SK-N-SH (cell line): ENCODE data around the gene SERPINA1. TPM values are rescaled to one million over a fixed set of nuclear protein-coding genes. Genes with fewer than 3 reads are reported as not detected.

Experiments
- CTCF ChIA-PET: fragments of 300-600, 350-600 bp; formaldehyde crosslinking; extraction: SDS; loops from one replicate; lab custom pipeline; 2021; lab: Yijun Ruan, JAX
- POLR2A ChIA-PET: fragments of 350-600 bp; sonication (Branson Sonifier 250); formaldehyde crosslinking; extraction: SDS; loops from one replicate; lab custom pipeline; 2020; ENCODE audit warnings: antibody characterized with exemption, inconsistent platforms; lab: Yijun Ruan, JAX
- DNase-seq: peaks from one replicate; pipeline ENCODE4 v3.0.0; 2012
- H2AFZ ChIP-seq: fragments of 200-600 bp; sonication (generic); 2 replicates; pipeline ENCODE4 v1.8.1; 2016; ENCODE audit warnings: antibody characterized with exemption, mild to moderate bottlenecking, low read depth
- H3F3A ChIP-seq: fragments of 200-600 bp; sonication (generic); replicated peaks from 2 replicates; pipeline ENCODE3; 2016; ENCODE audit warnings: antibody characterized with exemption, mild to moderate bottlenecking; ENCODE audit not compliant: insufficient read depth
- H3K27ac ChIP-seq, 2 experiments: fragments of 200-500 bp in 1 of 2; fragments of 200-600 bp in 1 of 2; sonication (Bioruptor generic) in 1 of 2; sonication (generic), shearing (Covaris generic) in 1 of 2; 2 replicates each; pipeline versions ENCODE4 v1.5.1 to v1.6.1; 2014 to 2016; ENCODE audit warnings: low read depth in 2 of 2, inconsistent platforms in 1 of 2, low read length in 1 of 2, mild to moderate bottlenecking in 1 of 2, mixed read lengths in 1 of 2
- H3K27me3 ChIP-seq: fragments of 200-600 bp; sonication (generic), shearing (Covaris generic); 2 replicates; pipeline ENCODE4 v1.6.1; 2016; ENCODE audit warnings: mixed run types; ENCODE audit not compliant: insufficient read depth
- H3K36me3 ChIP-seq, 2 experiments: fragments of 200-500 bp in 1 of 2; fragments of 200-600 bp in 1 of 2; sonication (Bioruptor generic) in 1 of 2; sonication (generic) in 1 of 2; replicated peaks in 1 of 2; 2 replicates each; pipeline versions ENCODE3 to v1.5.1; 2014 to 2016; ENCODE audit warnings: low read length in 1 of 2, mild to moderate bottlenecking in 1 of 2; ENCODE audit not compliant: insufficient read depth in 2 of 2, control insufficient read depth in 1 of 2
- H3K4me1 ChIP-seq, 2 experiments: fragments of 200-500 bp in 1 of 2; fragments of 200-600 bp in 1 of 2; sonication (Bioruptor generic) in 1 of 2; sonication (generic), shearing (Covaris generic) in 1 of 2; 2 replicates each; pipeline versions ENCODE4 v1.5.1 to v1.6.1; 2014 to 2016; ENCODE audit warnings: low read depth in 1 of 2, low read length in 1 of 2, mixed run types in 1 of 2; ENCODE audit not compliant: insufficient read depth in 2 of 2, control insufficient read depth in 1 of 2
- H3K4me2 ChIP-seq: fragments of 200-600 bp; sonication (generic), shearing (Covaris generic); 2 replicates; pipeline ENCODE4 v1.6.1; 2017; ENCODE audit warnings: mixed run types
- H3K4me3 ChIP-seq, 2 experiments: fragments of 200-500 bp in 1 of 2; fragments of 200-600 bp in 1 of 2; sonication (Bioruptor generic) in 1 of 2; sonication (generic), shearing (Covaris generic) in 1 of 2; 2 replicates each; pipeline versions ENCODE4 v1.5.1 to v1.8.1; 2014 to 2016; ENCODE audit warnings: low read depth in 2 of 2, inconsistent platforms in 1 of 2, low read length in 1 of 2, mild to moderate bottlenecking in 1 of 2, mixed read lengths in 1 of 2, moderate library complexity in 1 of 2
- H3K79me2 ChIP-seq: fragments of 200-600 bp; sonication (generic); 2 replicates; pipeline ENCODE4 v1.8.1; 2017; ENCODE audit warnings: mild to moderate bottlenecking; ENCODE audit not compliant: insufficient read depth
- H3K9ac ChIP-seq: fragments of 200-600 bp; sonication (generic); 2 replicates; pipeline ENCODE4 v1.6.1; 2017; ENCODE audit warnings: mixed run types
- H3K9me2 ChIP-seq: fragments of 200-600 bp; sonication (generic); 2 replicates; pipeline ENCODE4 v1.6.1; 2017; ENCODE audit warnings: mixed run types
- H3K9me3 ChIP-seq: fragments of 200-600 bp; sonication (generic); 2 replicates; pipeline ENCODE4 v1.6.1; 2017; ENCODE audit warnings: mixed run types, mild to moderate bottlenecking, moderate library complexity
- H4K20me1 ChIP-seq: fragments of 200-600 bp; sonication (generic); 2 replicates; pipeline ENCODE4 v1.6.1; 2017; ENCODE audit warnings: mild to moderate bottlenecking, mixed run types; ENCODE audit not compliant: insufficient read depth
- ELF1 ChIP-seq: IDR thresholded peaks from 2 replicates; pipeline ENCODE4 v1.4.0; 2012
- EP300 ChIP-seq, 2 experiments: IDR thresholded peaks; 2 replicates each; pipeline versions ENCODE4 v1.4.0 to v1.6.1; 2012; ENCODE audit warnings: borderline replicate concordance in 1 of 2, low read depth in 1 of 2, low read length in 1 of 2
- FOXM1 ChIP-seq: IDR thresholded peaks from 2 replicates; pipeline ENCODE4 v1.4.0; 2012; ENCODE audit warnings: low read depth, mild to moderate bottlenecking
- JUND ChIP-seq: IDR thresholded peaks from 2 replicates; pipeline ENCODE4 v1.4.0; 2012
- NFIC ChIP-seq: IDR thresholded peaks from 2 replicates; pipeline ENCODE4 v1.4.0; 2012; ENCODE audit warnings: borderline replicate concordance
- TAF1 ChIP-seq: IDR thresholded peaks from 2 replicates; pipeline ENCODE4 v1.6.1; 2012; ENCODE audit warnings: low read depth, mild to moderate bottlenecking, low read length, moderate library complexity, borderline replicate concordance
- TCF12 ChIP-seq: IDR thresholded peaks from 2 replicates; pipeline ENCODE4 v1.4.0; 2012
- TEAD4 ChIP-seq: IDR thresholded peaks from 2 replicates; pipeline ENCODE4 v1.4.0; 2012; ENCODE audit warnings: mild to moderate bottlenecking, borderline replicate concordance; ENCODE audit not compliant: insufficient read depth
- YY1 ChIP-seq: IDR thresholded peaks from 2 replicates; pipeline ENCODE4 v1.4.0; 2012; ENCODE audit warnings: low read depth, mild to moderate bottlenecking
- WGBS: methylation state at CpG from one replicate; pipeline ENCODE4 v1.1.6; 2017; ENCODE audit warnings: low lambda C conversion rate; 5-methylcytosine and 5-hydroxymethylcytosine counted together
- polyA plus RNA-seq, 3 experiments: library from polyadenylated mRNA; depleted of rRNA; stranded (reverse); fragments of >200 nt; gene quantifications; 2 replicates each; pipeline ENCODE4 v1.2.3, GENCODE V29; 2012
- TF ChIP-seq, protein P1 (sequence below): IDR thresholded peaks from 2 replicates; pipeline ENCODE4 v1.4.0; 2012; ENCODE audit warnings: low read depth, borderline replicate concordance
- TF ChIP-seq, protein P2 (sequence below): IDR thresholded peaks from 2 replicates; pipeline ENCODE4 v1.4.0; 2012; ENCODE audit warnings: low read depth, borderline replicate concordance

SERPINA1 gene
- polyA plus RNA-seq, 1 of the 3 experiments (the other 2 are of a cell fraction): 11.3 TPM

DNA sequence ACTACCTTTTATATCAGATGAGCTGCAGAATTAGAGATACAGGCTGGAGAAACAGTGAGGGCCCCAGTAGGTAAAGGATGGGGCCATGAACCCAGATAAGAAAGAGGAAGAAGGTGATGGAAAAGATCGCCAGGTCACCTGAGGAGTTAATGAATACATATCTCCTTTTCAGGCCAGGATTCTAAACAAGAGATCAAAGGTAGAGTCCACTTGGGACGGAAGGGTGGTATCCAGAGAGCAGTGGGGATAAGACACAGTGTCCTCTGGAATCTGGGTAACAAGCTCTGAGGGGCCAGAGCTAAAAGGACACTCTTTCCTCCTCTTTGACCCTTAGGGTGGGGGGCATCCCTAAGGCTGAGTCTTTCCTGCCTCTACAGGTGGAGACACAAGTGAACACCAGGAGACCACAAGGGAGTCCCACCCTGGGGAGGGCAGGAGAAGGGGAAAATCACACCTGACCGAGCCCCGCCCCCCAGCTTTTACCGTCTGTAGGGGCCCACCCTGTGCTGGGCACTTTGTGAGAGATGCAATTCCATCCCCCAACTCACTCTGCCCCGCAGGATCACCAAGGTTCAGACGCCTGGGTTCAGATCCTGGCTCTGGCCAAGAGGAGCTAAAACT lies 27.3 kb downstream of the SERPINA1 start:
- no peak overlapping the region for H2AFZ ChIP-seq
- no peak for DNase-seq
- POLR2A ChIA-PET: no interaction called here
- no peaks in the 10 kb centered on the region for H3K9me3 ChIP-seq
- no peak overlapping the region for H3K9ac ChIP-seq
- no peaks in the 10 kb centered on the region for H4K20me1 ChIP-seq
- 72% methylated on average over 5 of the region's 7 CpGs for WGBS
- no peaks in the 10 kb centered on the region for H3K79me2 ChIP-seq
- no peak overlapping the region for H3K27ac ChIP-seq
- no peaks in the 10 kb centered on the region for H3K27me3 ChIP-seq
- H3K4me2 ChIP-seq: no peak overlapping the region
- H3K4me3 ChIP-seq: no peak overlapping the region
- TF ChIP-seq, protein P1, sequence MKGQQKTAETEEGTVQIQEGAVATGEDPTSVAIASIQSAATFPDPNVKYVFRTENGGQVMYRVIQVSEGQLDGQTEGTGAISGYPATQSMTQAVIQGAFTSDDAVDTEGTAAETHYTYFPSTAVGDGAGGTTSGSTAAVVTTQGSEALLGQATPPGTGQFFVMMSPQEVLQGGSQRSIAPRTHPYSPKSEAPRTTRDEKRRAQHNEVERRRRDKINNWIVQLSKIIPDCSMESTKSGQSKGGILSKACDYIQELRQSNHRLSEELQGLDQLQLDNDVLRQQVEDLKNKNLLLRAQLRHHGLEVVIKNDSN: no peak
- TF ChIP-seq EP300 (IDR thresholded peaks at IDR 0.05; ENCODE audit: borderline replicate concordance in 1 of 2, low read depth in 1 of 2, low read length in 1 of 2): no peak
- TF ChIP-seq JUND: no peak
- no peak for TF ChIP-seq ELF1
- TF ChIP-seq, protein P2, sequence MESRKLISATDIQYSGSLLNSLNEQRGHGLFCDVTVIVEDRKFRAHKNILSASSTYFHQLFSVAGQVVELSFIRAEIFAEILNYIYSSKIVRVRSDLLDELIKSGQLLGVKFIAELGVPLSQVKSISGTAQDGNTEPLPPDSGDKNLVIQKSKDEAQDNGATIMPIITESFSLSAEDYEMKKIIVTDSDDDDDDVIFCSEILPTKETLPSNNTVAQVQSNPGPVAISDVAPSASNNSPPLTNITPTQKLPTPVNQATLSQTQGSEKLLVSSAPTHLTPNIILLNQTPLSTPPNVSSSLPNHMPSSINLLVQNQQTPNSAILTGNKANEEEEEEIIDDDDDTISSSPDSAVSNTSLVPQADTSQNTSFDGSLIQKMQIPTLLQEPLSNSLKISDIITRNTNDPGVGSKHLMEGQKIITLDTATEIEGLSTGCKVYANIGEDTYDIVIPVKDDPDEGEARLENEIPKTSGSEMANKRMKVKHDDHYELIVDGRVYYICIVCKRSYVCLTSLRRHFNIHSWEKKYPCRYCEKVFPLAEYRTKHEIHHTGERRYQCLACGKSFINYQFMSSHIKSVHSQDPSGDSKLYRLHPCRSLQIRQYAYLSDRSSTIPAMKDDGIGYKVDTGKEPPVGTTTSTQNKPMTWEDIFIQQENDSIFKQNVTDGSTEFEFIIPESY: no peak
- no peak for TF ChIP-seq NFIC
- TF ChIP-seq TAF1: no peak
- TF ChIP-seq, all 33 proteins: peak for 0
- H3K9me2 ChIP-seq: no peaks in the 10 kb centered on the region
- no peaks in the 10 kb centered on the region for H3K4me1 ChIP-seq
- CTCF ChIA-PET: no interaction called here
- H3K36me3 ChIP-seq: no peaks in the 10 kb centered on the region
- no peaks in the 10 kb centered on the region for H3F3A ChIP-seq

- Histone ChIP-seq H4K20me1 (no peaks in the 10 kb centered on the region), H3K79me2 (no peaks in the 10 kb centered on the region), H3K9ac (no peak overlapping the region), H3K9me2 (no peaks in the 10 kb centered on the region), H3F3A (no peaks in the 10 kb centered on the region), H3K9me3 (no peaks in the 10 kb centered on the region), H3K27ac (no peak overlapping the region), H3K4me1 (no peaks in the 10 kb centered on the region), H2AFZ (no peak overlapping the region), H3K4me2 (no peak overlapping the region), H3K36me3 (no peaks in the 10 kb centered on the region), H3K4me3 (no peak overlapping the region), H3K27me3 (no peaks in the 10 kb centered on the region)
- 29% methylated on average over 1 of the region's 1 CpG for WGBS
- TF ChIP-seq TCF12: no peak
- TF ChIP-seq YY1: no peak
- TF ChIP-seq NFIC: no peak
- TF ChIP-seq FOXM1: no peak
- TF ChIP-seq TEAD4: no peak
- CTCF ChIA-PET: interaction anchor here (1.5 kb wide), 1 partner anchor 129 kb away, joined by 7 read pairs; no protein-coding TSS in a partner anchor
- no peak for DNase-seq
- POLR2A ChIA-PET: no interaction called here
These were observed 31.2 kb downstream of the SERPINA1 start for GRCh38 chr14:94357166-94357565.
